ENCODE results near the gene KCP.

- no peak for TF ChIP-seq CTCF (conservative IDR thresholded peaks at IDR 0.05; ENCODE audit: low read length)
- TF ChIP-seq EZH2phosphoT487 (IDR thresholded peaks at IDR 0.05; ENCODE audit: borderline replicate concordance, low read depth, low read length) = no peak
Observed at GRCh38 chr7:128923411-128923800, 12.9 kb upstream of the KCP start.
